Right forelimb (tissue), 1 donor: Measurements from ENCODE around the gene SPATA19.

Experiments used
- DNase-seq: peaks from one replicate; pipeline ENCODE4 v3.0.0-alpha.2; 2018

The SPATA19 gene

GRCh38 chr11:133834682-133835592 is 10.4 kb downstream of the SPATA19 start:
- peak; percentile 77 for DNase-seq

GRCh38 chr11:133833898-133834681 is 11.2 kb downstream of the SPATA19 start:
- DNase-seq: peak; percentile 37

- DNase-seq: peak; percentile 52
These were observed 12.1 kb downstream of the SPATA19 start for GRCh38 chr11:133832991-133833897.

GRCh38 chr11:133832096-133832990 is 13.0 kb downstream of the SPATA19 start:
- peak; percentile 38 for DNase-seq

GRCh38 chr11:133830931-133831907 is 14.1 kb downstream of the SPATA19 start:
- DNase-seq: no peak

GRCh38 chr11:133829566-133829965 is 15.7 kb downstream of the SPATA19 start:
- no peak for DNase-seq

- DNase-seq: no peak
These were observed 16.4 kb downstream of the SPATA19 start for GRCh38 chr11:133828871-133829270.

- no peak for DNase-seq
These were observed 17.8 kb downstream of the SPATA19 start for GRCh38 chr11:133827556-133827955.

GRCh38 chr11:133826866-133827265 is 18.4 kb downstream of the SPATA19 start:
- no peak for DNase-seq

GRCh38 chr11:133825666-133826065 is 19.6 kb downstream of the SPATA19 start:
- no peak for DNase-seq

- DNase-seq: no peak
These were observed 20.2 kb downstream of the SPATA19 start for GRCh38 chr11:133825156-133825555.

- DNase-seq: no peak
These were observed 20.7 kb downstream of the SPATA19 start for GRCh38 chr11:133824593-133824992.

- DNase-seq: no peak
These were observed 21.7 kb downstream of the SPATA19 start for GRCh38 chr11:133823614-133824013.

- no peak for DNase-seq
These were observed 22.1 kb downstream of the SPATA19 start for GRCh38 chr11:133823211-133823610.

GRCh38 chr11:133821776-133822175 is 23.5 kb downstream of the SPATA19 start:
- peak; percentile 66 for DNase-seq

GRCh38 chr11:133819746-133820315 is 25.5 kb downstream of the SPATA19 start:
- no peak for DNase-seq

GRCh38 chr11:133819114-133819513 is 26.2 kb downstream of the SPATA19 start:
- DNase-seq: no peak

GRCh38 chr11:133818302-133818701 is 27.0 kb downstream of the SPATA19 start:
- DNase-seq: no peak

GRCh38 chr11:133817449-133817848 is 27.9 kb downstream of the SPATA19 start:
- no peak for DNase-seq
